Esophagus squamous epithelium (tissue), 5 donors: ENCODE data around the gene SLC26A11. TPM values are rescaled to one million over a fixed set of nuclear protein-coding genes. Genes with fewer than 3 reads are reported as not detected.
"Not testable (repeated sequence)": the region's sequence is repeated elsewhere in the genome, so short reads cannot be mapped to it uniquely, and the experiment has no call there.

Experiments used
- DNase-seq: peaks from one replicate; lab custom pipeline; 2025; lab: John Stamatoyannopoulos, UW
- H3K27ac ChIP-seq, 4 donors: fragments of 200-600 bp; sonication (generic); one replicate each; pipeline ENCODE4 v1.5.1; 2016 to 2019; ENCODE audit warnings: mild to moderate bottlenecking in 1 of 4
- H3K27me3 ChIP-seq, 4 donors: fragments of 200-600 bp; sonication (generic); 1 replicate in 3 of 4; 2 replicates in 1 of 4; pipeline versions ENCODE4 v1.5.1 to v1.6.0; 2017 to 2021; ENCODE audit warnings: antibody characterized with exemption in 1 of 4
- H3K36me3 ChIP-seq, 3 donors: fragments of 200-600 bp; sonication (generic); one replicate each; pipeline ENCODE4 v1.5.1; 2016 to 2019
- H3K4me1 ChIP-seq, 3 donors: fragments of 200-600 bp; sonication (generic); one replicate each; pipeline ENCODE4 v1.5.1; 2017 to 2019
- H3K4me3 ChIP-seq, 4 donors: fragments of 200-600 bp; sonication (generic); 1 replicate in 3 of 4; 2 replicates in 1 of 4; pipeline ENCODE4 v1.5.1; 2016 to 2019; ENCODE audit warnings: mild to moderate bottlenecking in 2 of 4, moderate library complexity in 1 of 4
- H3K9me3 ChIP-seq, 3 donors: fragments of 200-600 bp; sonication (generic); one replicate each; pipeline ENCODE4 v1.5.1; 2016 to 2019
- POLR2A ChIP-seq, 4 donors: fragments of 450-650 bp; IDR thresholded peaks; one replicate each; pipeline ENCODE4 v1.6.1; 2017; ENCODE audit warnings: antibody characterized with exemption in 4 of 4, mild to moderate bottlenecking in 4 of 4, moderate library complexity in 3 of 4
- WGBS, 2 donors: methylation state at CpG; one replicate each; pipeline ENCODE4 v1.1.5; 2018; 5-methylcytosine and 5-hydroxymethylcytosine counted together
- intact Hi-C: fragments of 100-400 bp; cut with DNase I; formaldehyde crosslinking; loops from one replicate; pipeline ENCODE4 v1.15.0; 2022
- total RNA-seq, 4 donors: library from RNA; depleted of rRNA; stranded (reverse); fragments of >200 nt; gene quantifications; one replicate each; pipeline ENCODE4 v1.1.0, GENCODE V29; 2016
- TF ChIP-seq, protein P1 (sequence below), 6 experiments: fragments of 450-650 bp in 4 of 6; fragments of 200-600 bp in 2 of 6; sonication (generic) in 2 of 6; IDR thresholded peaks; one replicate each; pipeline ENCODE4 v1.5.1; 2016 to 2019; ENCODE audit warnings: antibody characterized with exemption in 6 of 6, mild to moderate bottlenecking in 4 of 6, moderate library complexity in 4 of 6
- donor health status: DM: yes; HTN: yes; CAD: no.

Gene SLC26A11
- total RNA-seq, 4 donors from 2014 or later: 5.7 to 11.4 (median 7.6) TPM

GRCh38 chr17:80295559-80295958 is 75.3 kb downstream of the SLC26A11 start:
- Histone ChIP-seq H3K36me3 (peaks cover 23 to 100% (median 89%) of the 10 kb centered on the region in 3 donors), H3K4me3 (no peak overlapping the region), H3K27ac (no peak overlapping the region), H3K27me3 (no peaks in the 10 kb centered on the region), H3K9me3 (no peaks in the 10 kb centered on the region), H3K4me1 (no peaks in the 10 kb centered on the region)
- WGBS, 2 donors: 86 to 91% methylated on average over 6 of the region's 6 CpGs
- intact Hi-C loops: no loop called here
- TF ChIP-seq, protein P1, sequence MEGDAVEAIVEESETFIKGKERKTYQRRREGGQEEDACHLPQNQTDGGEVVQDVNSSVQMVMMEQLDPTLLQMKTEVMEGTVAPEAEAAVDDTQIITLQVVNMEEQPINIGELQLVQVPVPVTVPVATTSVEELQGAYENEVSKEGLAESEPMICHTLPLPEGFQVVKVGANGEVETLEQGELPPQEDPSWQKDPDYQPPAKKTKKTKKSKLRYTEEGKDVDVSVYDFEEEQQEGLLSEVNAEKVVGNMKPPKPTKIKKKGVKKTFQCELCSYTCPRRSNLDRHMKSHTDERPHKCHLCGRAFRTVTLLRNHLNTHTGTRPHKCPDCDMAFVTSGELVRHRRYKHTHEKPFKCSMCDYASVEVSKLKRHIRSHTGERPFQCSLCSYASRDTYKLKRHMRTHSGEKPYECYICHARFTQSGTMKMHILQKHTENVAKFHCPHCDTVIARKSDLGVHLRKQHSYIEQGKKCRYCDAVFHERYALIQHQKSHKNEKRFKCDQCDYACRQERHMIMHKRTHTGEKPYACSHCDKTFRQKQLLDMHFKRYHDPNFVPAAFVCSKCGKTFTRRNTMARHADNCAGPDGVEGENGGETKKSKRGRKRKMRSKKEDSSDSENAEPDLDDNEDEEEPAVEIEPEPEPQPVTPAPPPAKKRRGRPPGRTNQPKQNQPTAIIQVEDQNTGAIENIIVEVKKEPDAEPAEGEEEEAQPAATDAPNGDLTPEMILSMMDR (IDR thresholded peaks at IDR 0.05): no peak
- no peak for TF ChIP-seq POLR2A (IDR thresholded peaks at IDR 0.05)
- DNase-seq: no peak

DNA sequence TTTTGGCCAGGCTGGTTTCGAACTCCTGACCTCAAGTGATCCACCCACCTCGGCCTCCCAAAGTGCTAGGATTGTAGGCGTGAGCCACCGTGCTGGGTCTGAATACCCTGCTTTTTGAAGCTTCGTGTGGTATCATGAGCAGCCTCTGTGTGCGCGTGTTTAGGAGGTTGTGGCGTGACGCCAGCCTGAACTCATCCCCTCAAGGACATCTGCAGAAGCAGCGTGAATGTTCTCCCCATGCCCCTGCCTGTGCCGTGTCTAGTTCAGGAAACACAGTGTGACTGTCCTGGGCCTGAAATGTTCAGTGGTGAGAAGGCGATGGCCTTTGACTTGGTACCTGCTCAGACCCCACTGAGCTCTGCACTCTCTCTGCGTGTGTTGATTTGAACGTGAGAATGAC is 76.0 kb downstream of the SLC26A11 start:
- Histone ChIP-seq H3K27ac (no peak overlapping the region), H3K4me3 (no peak overlapping the region), H3K9me3 (no peaks in the 10 kb centered on the region), H3K4me1 (no peaks in the 10 kb centered on the region), H3K27me3 (no peaks in the 10 kb centered on the region), H3K36me3 (peaks cover 22 to 100% (median 83%) of the 10 kb centered on the region in 3 donors)
- no peak for DNase-seq
- 87% methylated on average over 10 to 14 of the region's 14 CpGs for WGBS, 2 donors
- intact Hi-C loops: no loop called here
- no peak for TF ChIP-seq POLR2A (IDR thresholded peaks at IDR 0.05)
- TF ChIP-seq, protein P1 (IDR thresholded peaks at IDR 0.05): no peak

- WGBS, 2 donors: 91 to 97% methylated on average over 4 to 11 of the region's 19 CpGs
- Histone ChIP-seq H3K4me1 (no peaks in the 10 kb centered on the region), H3K27ac (no peak overlapping the region), H3K36me3 (peaks cover 16 to 100% (median 73%) of the 10 kb centered on the region in 3 donors), H3K9me3 (peaks cover 0 to 2% (median under 1%) of the 10 kb centered on the region in 3 donors), H3K4me3 (no peak overlapping the region), H3K27me3 (no peaks in the 10 kb centered on the region)
- TF ChIP-seq, protein P1 (IDR thresholded peaks at IDR 0.05): no peak
- no peak for TF ChIP-seq POLR2A (IDR thresholded peaks at IDR 0.05)
- intact Hi-C loops: no loop called here
- no peak for DNase-seq
These were observed 77.9 kb downstream of the SLC26A11 start for GRCh38 chr17:80297996-80298560.

DNA sequence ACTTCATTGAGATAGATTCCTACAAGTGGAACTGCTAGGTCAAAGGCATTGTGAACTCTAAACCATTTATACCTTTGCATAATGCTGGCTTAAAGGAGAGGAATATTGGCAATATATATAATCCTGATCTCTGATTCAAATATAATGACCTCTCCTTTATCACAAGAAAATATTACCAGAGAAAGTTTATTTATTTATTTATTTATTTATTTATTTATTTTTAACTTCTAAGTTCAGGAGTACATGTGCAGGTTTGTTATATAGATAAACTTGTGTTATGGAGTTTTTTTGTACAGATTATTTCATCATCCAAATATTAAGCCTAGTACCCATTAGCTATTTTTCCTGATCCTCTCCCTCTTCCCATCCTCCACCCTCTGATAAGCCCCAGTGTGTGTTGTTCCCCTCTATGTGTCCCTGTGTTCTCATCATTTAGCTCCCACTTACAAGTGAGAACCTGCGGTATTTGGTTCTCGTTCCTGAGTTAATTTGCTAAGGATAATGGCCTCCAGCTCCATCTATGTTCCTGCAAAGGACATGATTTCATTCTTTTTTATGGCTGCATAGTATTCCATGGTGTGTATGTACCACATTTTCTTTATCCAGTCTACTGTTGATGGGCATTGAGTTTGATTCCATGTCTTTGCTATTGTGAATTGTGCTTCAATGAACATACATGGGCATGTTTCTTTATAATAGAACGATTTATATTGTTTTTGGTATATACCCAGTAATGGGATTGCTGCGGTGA is 79.3 kb downstream of the SLC26A11 start:
- Histone ChIP-seq H3K36me3 (peaks cover 28 to 100% (median 61%) of the 10 kb centered on the region in 3 donors), H3K9me3 (peaks cover 0 to 15% (median 15%) of the 10 kb centered on the region in 3 donors)
- H3K4me3 ChIP-seq, intact Hi-C loops, H3K4me1 ChIP-seq, DNase-seq, H3K27me3 ChIP-seq, H3K27ac ChIP-seq: not testable (repeated sequence)
- 75 to 97% methylated on average over 4 of the region's 4 CpGs for WGBS, 2 donors

GRCh38 chr17:80300756-80301155 is 80.5 kb downstream of the SLC26A11 start:
- H3K27ac ChIP-seq, H3K27me3 ChIP-seq, H3K4me1 ChIP-seq, DNase-seq, H3K4me3 ChIP-seq, intact Hi-C loops: not testable (repeated sequence)
- H3K36me3 ChIP-seq: peaks cover 21 to 100% (median 49%) of the 10 kb centered on the region in 3 donors
- H3K9me3 ChIP-seq: peaks cover 0 to 17% (median 15%) of the 10 kb centered on the region in 3 donors
- WGBS, 2 donors: 72 to 88% methylated on average over 2 of the region's 2 CpGs

Other genes with a start within 250 kb of the SLC26A11 start
- 10 to 100 TPM in 2 of 4 donors, 1 to 10 TPM in 2; 6.4 to 20.2 (median 11.5) TPM for gene TBC1D16, start 184.6 kb upstream of the SLC26A11 start, total RNA-seq
- gene CCDC40, start 183.8 kb upstream of the SLC26A11 start, total RNA-seq: 1 to 10 TPM in 3 of 4 donors, under 1 TPM in 1; 0.32 to 3.9 (median 2.1) TPM
- gene GAA, start 118.8 kb upstream of the SLC26A11 start, total RNA-seq: 10 to 100 TPM; 14.3 to 50.4 (median 28.7) TPM
- gene EIF4A3, start 73.3 kb upstream of the SLC26A11 start, total RNA-seq: 100 to 1,000 TPM in 2 of 4 donors, 10 to 100 TPM in 2; 69.0 to 112 (median 94.7) TPM
- 10 to 100 TPM; 13.0 to 54.3 (median 27.6) TPM for gene CARD14, start 50.4 kb upstream of the SLC26A11 start, total RNA-seq
- 10 to 100 TPM in 3 of 4 donors, 1 to 10 TPM in 1; 8.7 to 18.7 (median 12.9) TPM for gene SGSH, start 94 bp upstream of the SLC26A11 start, total RNA-seq
- gene RNF213, start 40.4 kb downstream of the SLC26A11 start, total RNA-seq: 10 to 100 TPM; 56.1 to 67.9 (median 60.9) TPM
- 10 to 100 TPM in 3 of 4 donors, 1 to 10 TPM in 1; 7.4 to 16.0 (median 14.5) TPM for gene ENDOV, start 194.7 kb downstream of the SLC26A11 start, total RNA-seq